HepG2 (cell line): ENCODE measurements around the gene URGCP. TPM values are rescaled to one million over a fixed set of nuclear protein-coding genes. Genes with fewer than 3 reads are reported as not detected.

Source experiments
- ARNT ChIP-seq: fragments of 450-650 bp; IDR thresholded peaks from 2 replicates; pipeline ENCODE4 v1.6.1; 2017
- BHLHE40 ChIP-seq: IDR thresholded peaks from 2 replicates; pipeline ENCODE4 v1.6.1; 2011; ENCODE audit warnings: low read length, improper control_type of control experiment
- NFE2 ChIP-seq: sonication (generic); formaldehyde crosslinking; IDR thresholded peaks from 2 replicates; pipeline ENCODE4 v1.4.0; 2020; ENCODE audit warnings: missing genetic modification reagents
- RXRB ChIP-seq: IDR thresholded peaks from 2 replicates; pipeline ENCODE4 v1.6.1; 2016; ENCODE audit warnings: borderline replicate concordance, missing genetic modification reagents, missing compliant biosample characterization
- SP2 ChIP-seq: sonication (generic); formaldehyde crosslinking; IDR thresholded peaks from 2 replicates; pipeline ENCODE4 v1.5.1; 2020; ENCODE audit warnings: mild to moderate bottlenecking, missing genetic modification reagents
- TBX3 ChIP-seq: fragments of 450-650 bp; IDR thresholded peaks from 2 replicates; pipeline ENCODE4 v1.6.1; 2017; ENCODE audit warnings: antibody characterized with exemption, mild to moderate bottlenecking, inconsistent platforms, borderline replicate concordance
- ZFP41 ChIP-seq: sonication (generic); formaldehyde crosslinking; IDR thresholded peaks from 2 replicates; pipeline ENCODE4 v1.4.0; 2020; ENCODE audit warnings: mild to moderate bottlenecking, missing genetic modification reagents, borderline replicate concordance
- ZFP82 ChIP-seq: sonication (generic); formaldehyde crosslinking; IDR thresholded peaks from 2 replicates; pipeline ENCODE4 v1.5.1; 2020; ENCODE audit warnings: mild to moderate bottlenecking, missing genetic modification reagents, borderline replicate concordance
- ZNF121 ChIP-seq: sonication (generic); formaldehyde crosslinking; IDR thresholded peaks from 2 replicates; pipeline ENCODE4 v1.5.0; 2020; ENCODE audit warnings: mild to moderate bottlenecking, missing genetic modification reagents
- ZNF382 ChIP-seq: sonication (generic); formaldehyde crosslinking; IDR thresholded peaks from 2 replicates; pipeline ENCODE4 v1.5.0; 2020; ENCODE audit warnings: missing genetic modification reagents, mild to moderate bottlenecking, borderline replicate concordance
- ZNF510 ChIP-seq: sonication (generic); formaldehyde crosslinking; IDR thresholded peaks from 2 replicates; pipeline ENCODE4 v1.4.0; 2020; ENCODE audit warnings: low read depth, mild to moderate bottlenecking, missing genetic modification reagents
- ZNF577 ChIP-seq: sonication (generic); formaldehyde crosslinking; IDR thresholded peaks from 2 replicates; pipeline ENCODE4 v1.4.0; 2020; ENCODE audit warnings: mild to moderate bottlenecking, low read depth, missing genetic modification reagents, borderline replicate concordance
- ZNF644 ChIP-seq: IDR thresholded peaks from 2 replicates; pipeline ENCODE4 v1.6.1; 2016; ENCODE audit warnings: low read depth
- ZNF709 ChIP-seq: sonication (generic); formaldehyde crosslinking; IDR thresholded peaks from 2 replicates; pipeline ENCODE4 v1.5.0; 2020; ENCODE audit warnings: mild to moderate bottlenecking, missing genetic modification reagents
- ZNF790 ChIP-seq: sonication (generic); formaldehyde crosslinking; IDR thresholded peaks from 2 replicates; pipeline ENCODE4 v1.8.0; 2022; ENCODE audit warnings: missing genetic modification reagents, mild to moderate bottlenecking, borderline replicate concordance
- ZSCAN31 ChIP-seq: sonication (generic); formaldehyde crosslinking; IDR thresholded peaks from 2 replicates; pipeline ENCODE4 v1.5.0; 2020; ENCODE audit warnings: low read depth, mild to moderate bottlenecking, missing genetic modification reagents
- polyA plus RNA-seq, 8 experiments: library from polyadenylated mRNA; depleted of rRNA in 3 of 8; stranded (reverse) in 7 of 8; unstranded in 1 of 8; fragments of >200 nt; fragmentation: Illumina TruSeq in 4 of 8; extraction: Trizol in 4 of 8; gene quantifications; 2 replicates each; pipeline versions ENCODE4 v1.2.1 to v1.2.3, GENCODE V29; 2011 to 2016; ENCODE audit warnings: low read depth in 4 of 8, missing spikeins in 1 of 8, mixed read lengths in 1 of 8; ENCODE audit not compliant: insufficient read depth in 1 of 8
- total RNA-seq, 5 experiments: library from RNA; depleted of rRNA; stranded (reverse); fragments of >200 nt; fragmentation: Illumina TruSeq; extraction: Trizol; gene quantifications; 2 replicates each; pipeline ENCODE4 v1.2.3, GENCODE V29; 2016; ENCODE audit warnings: low read depth in 1 of 5
- TF ChIP-seq, protein P1 (sequence below): sonication (generic); formaldehyde crosslinking; IDR thresholded peaks from 2 replicates; pipeline ENCODE4 v1.4.0; 2020; ENCODE audit warnings: missing genetic modification reagents
- TF ChIP-seq, protein P2 (sequence below): sonication (generic); formaldehyde crosslinking; IDR thresholded peaks from 2 replicates; pipeline ENCODE4 v1.5.0; 2020; ENCODE audit warnings: mild to moderate bottlenecking, missing genetic modification reagents
- TF ChIP-seq, protein P3 (sequence below): IDR thresholded peaks from 2 replicates; pipeline ENCODE4 v1.6.1; 2016; ENCODE audit warnings: missing genetic modification reagents, missing compliant biosample characterization
- TF ChIP-seq, protein P4 (sequence below): sonication (generic); formaldehyde crosslinking; IDR thresholded peaks from 2 replicates; pipeline ENCODE4 v1.8.1; 2022; ENCODE audit warnings: low read depth, mild to moderate bottlenecking, missing genetic modification reagents
- TF ChIP-seq, protein P5 (sequence below): IDR thresholded peaks from 2 replicates; pipeline ENCODE4 v1.6.1; 2016; ENCODE audit warnings: missing compliant biosample characterization, missing genetic modification reagents, borderline replicate concordance

The URGCP gene
- total and polyA plus RNA-seq, 2 of the 13 experiments (the other 11 are each of a cell fraction or from before 2014, with no cell fraction given), result 22.3 to 25.8 TPM

DNA sequence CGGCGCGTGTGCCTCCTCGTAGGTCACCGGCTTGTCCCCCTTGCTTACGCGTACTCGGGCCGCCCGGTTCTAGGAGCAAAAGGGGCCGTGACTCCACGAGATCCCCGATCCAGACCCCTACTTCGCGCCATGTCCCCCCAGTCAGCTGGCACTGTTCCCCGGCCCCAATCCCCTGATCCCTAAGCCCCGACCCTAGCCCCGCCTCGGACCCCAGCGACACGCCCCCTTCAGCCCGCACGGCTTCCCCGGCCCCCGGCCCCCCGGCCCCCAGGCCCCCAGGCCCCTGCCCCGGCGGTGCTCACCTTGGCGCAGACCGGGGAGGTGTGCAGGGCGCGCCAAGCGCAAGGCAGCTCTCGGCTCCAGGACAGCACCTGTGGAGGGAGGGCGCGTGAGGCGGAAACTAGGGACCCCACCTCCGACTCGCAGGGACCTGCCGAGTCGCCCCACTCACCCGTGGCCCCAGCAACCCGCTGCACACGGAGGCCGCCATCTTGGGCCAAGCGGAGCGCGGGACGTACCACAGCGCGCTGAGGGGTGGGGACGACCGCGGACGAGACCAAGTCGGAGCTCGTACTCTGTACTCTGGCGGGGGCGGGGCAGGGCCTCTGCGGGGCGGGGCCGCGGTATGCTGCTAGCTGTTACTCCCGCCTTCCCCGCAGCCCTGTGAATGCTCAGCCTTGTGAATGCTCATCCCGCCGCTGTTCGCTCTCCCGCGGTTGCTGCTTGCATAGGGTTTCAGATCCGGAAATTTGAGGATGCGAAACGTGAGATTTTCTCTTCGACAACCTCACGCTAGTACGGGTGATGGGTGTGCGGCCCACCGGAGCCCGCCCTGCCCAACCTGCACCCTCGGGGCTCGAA is 37.2 kb downstream of the URGCP start, which contains the start of gene MRPS24 (continued):
- TF ChIP-seq, protein P1, sequence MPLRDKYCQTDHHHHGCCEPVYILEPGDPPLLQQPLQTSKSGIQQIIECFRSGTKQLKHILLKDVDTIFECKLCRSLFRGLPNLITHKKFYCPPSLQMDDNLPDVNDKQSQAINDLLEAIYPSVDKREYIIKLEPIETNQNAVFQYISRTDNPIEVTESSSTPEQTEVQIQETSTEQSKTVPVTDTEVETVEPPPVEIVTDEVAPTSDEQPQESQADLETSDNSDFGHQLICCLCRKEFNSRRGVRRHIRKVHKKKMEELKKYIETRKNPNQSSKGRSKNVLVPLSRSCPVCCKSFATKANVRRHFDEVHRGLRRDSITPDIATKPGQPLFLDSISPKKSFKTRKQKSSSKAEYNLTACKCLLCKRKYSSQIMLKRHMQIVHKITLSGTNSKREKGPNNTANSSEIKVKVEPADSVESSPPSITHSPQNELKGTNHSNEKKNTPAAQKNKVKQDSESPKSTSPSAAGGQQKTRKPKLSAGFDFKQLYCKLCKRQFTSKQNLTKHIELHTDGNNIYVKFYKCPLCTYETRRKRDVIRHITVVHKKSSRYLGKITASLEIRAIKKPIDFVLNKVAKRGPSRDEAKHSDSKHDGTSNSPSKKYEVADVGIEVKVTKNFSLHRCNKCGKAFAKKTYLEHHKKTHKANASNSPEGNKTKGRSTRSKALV (CRISPR knock-in tag), result no peak
- no peak for TF ChIP-seq ZFP41 (CRISPR knock-in tag)
- TF ChIP-seq ZNF644 (CRISPR knock-in tag), result no peak
- no peak for TF ChIP-seq ZNF577
- TF ChIP-seq ZNF790, result no peak
- 0 out of 2 replicates have a peak, but pooled peaks have one; percentile 7 for TF ChIP-seq ZNF709 (CRISPR knock-in tag)
- TF ChIP-seq, protein P2, sequence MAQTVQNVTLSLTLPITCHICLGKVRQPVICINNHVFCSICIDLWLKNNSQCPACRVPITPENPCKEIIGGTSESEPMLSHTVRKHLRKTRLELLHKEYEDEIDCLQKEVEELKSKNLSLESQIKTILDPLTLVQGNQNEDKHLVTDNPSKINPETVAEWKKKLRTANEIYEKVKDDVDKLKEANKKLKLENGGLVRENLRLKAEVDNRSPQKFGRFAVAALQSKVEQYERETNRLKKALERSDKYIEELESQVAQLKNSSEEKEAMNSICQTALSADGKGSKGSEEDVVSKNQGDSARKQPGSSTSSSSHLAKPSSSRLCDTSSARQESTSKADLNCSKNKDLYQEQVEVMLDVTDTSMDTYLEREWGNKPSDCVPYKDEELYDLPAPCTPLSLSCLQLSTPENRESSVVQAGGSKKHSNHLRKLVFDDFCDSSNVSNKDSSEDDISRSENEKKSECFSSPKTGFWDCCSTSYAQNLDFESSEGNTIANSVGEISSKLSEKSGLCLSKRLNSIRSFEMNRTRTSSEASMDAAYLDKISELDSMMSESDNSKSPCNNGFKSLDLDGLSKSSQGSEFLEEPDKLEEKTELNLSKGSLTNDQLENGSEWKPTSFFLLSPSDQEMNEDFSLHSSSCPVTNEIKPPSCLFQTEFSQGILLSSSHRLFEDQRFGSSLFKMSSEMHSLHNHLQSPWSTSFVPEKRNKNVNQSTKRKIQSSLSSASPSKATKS (CRISPR knock-in tag), result no peak
- no peak for TF ChIP-seq ZNF382 (CRISPR knock-in tag)
- TF ChIP-seq, protein P3, sequence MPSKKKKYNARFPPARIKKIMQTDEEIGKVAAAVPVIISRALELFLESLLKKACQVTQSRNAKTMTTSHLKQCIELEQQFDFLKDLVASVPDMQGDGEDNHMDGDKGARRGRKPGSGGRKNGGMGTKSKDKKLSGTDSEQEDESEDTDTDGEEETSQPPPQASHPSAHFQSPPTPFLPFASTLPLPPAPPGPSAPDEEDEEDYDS, result peak; percentile 75; the same call in 1 of the 2 replicates
- TF ChIP-seq NFE2 (CRISPR knock-in tag), result no peak
- peak; percentile 97 for TF ChIP-seq BHLHE40
- TF ChIP-seq ARNT, result no peak
- TF ChIP-seq, protein P4, sequence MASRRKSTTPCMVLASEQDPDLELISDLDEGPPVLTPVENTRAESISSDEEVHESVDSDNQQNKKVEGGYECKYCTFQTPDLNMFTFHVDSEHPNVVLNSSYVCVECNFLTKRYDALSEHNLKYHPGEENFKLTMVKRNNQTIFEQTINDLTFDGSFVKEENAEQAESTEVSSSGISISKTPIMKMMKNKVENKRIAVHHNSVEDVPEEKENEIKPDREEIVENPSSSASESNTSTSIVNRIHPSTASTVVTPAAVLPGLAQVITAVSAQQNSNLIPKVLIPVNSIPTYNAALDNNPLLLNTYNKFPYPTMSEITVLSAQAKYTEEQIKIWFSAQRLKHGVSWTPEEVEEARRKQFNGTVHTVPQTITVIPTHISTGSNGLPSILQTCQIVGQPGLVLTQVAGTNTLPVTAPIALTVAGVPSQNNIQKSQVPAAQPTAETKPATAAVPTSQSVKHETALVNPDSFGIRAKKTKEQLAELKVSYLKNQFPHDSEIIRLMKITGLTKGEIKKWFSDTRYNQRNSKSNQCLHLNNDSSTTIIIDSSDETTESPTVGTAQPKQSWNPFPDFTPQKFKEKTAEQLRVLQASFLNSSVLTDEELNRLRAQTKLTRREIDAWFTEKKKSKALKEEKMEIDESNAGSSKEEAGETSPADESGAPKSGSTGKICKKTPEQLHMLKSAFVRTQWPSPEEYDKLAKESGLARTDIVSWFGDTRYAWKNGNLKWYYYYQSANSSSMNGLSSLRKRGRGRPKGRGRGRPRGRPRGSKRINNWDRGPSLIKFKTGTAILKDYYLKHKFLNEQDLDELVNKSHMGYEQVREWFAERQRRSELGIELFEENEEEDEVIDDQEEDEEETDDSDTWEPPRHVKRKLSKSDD (CRISPR knock-in tag), result 0 out of 2 replicates have a peak, but pooled peaks have one; percentile 22
- no peak for TF ChIP-seq ZNF121
- no peak for TF ChIP-seq ZSCAN31 (CRISPR knock-in tag)
- TF ChIP-seq SP2, result no peak
- no peak for TF ChIP-seq ZNF510 (CRISPR knock-in tag)
- TF ChIP-seq, protein P5, sequence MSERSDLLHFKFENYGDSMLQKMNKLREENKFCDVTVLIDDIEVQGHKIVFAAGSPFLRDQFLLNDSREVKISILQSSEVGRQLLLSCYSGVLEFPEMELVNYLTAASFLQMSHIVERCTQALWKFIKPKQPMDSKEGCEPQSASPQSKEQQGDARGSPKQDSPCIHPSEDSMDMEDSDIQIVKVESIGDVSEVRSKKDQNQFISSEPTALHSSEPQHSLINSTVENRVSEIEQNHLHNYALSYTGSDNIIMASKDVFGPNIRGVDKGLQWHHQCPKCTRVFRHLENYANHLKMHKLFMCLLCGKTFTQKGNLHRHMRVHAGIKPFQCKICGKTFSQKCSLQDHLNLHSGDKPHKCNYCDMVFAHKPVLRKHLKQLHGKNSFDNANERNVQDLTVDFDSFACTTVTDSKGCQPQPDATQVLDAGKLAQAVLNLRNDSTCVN (CRISPR knock-in tag), result no peak
- peak; percentile 68; the same call in 1 of the 2 replicates for TF ChIP-seq ZFP82 (CRISPR knock-in tag)
- no peak for TF ChIP-seq TBX3
- TF ChIP-seq RXRB (CRISPR knock-in tag), result peak; percentile 59
